WTC11 (cell line): Measurements from ENCODE around the gene ARHGAP26. TPM values are rescaled to one million over a fixed set of nuclear protein-coding genes. Genes with fewer than 3 reads are reported as not detected.

Experiments used
- ATAC-seq: fragments of 200-7000 bp; cut with Tn5 transposase; 2 replicates; pipeline ENCODE4 v1.10.0; 2021; ENCODE audit warnings: mild to moderate bottlenecking, moderate library complexity
- CTCF ChIA-PET: fragments of 300-600 bp; sonication (Branson Sonifier 250); formaldehyde crosslinking; loops from one replicate; lab custom pipeline; 2021; ENCODE audit warnings: antibody characterized with exemption; lab: Charles Lee
- POLR2A ChIA-PET: fragments of 350-600 bp; sonication (Branson Sonifier 250); formaldehyde crosslinking; loops from one replicate; lab custom pipeline; 2021; ENCODE audit warnings: antibody characterized with exemption; lab: Charles Lee
- DNase-seq: peaks from one replicate; pipeline ENCODE4 v3.0.0; 2021; ENCODE audit warnings: low spot score
- H3K27ac Mint-ChIP-seq: 2 replicates; pipeline ENCODE4 v1.8.0; 2021; ENCODE audit warnings: mixed read lengths
- H3K27me3 Mint-ChIP-seq: 2 replicates; pipeline ENCODE4 v1.8.0; 2021; ENCODE audit warnings: low read depth, mild to moderate bottlenecking, moderate library complexity, mixed read lengths
- H3K36me3 Mint-ChIP-seq: 2 replicates; pipeline ENCODE4 v1.8.0; 2021; ENCODE audit warnings: mixed read lengths
- H3K4me1 Mint-ChIP-seq: 2 replicates; pipeline ENCODE4 v1.8.0; 2022; ENCODE audit warnings: mixed read lengths
- H3K4me3 Mint-ChIP-seq: 2 replicates; pipeline ENCODE4 v1.8.0; 2021; ENCODE audit warnings: mild to moderate bottlenecking, moderate library complexity, mixed read lengths
- H3K9me3 Mint-ChIP-seq: 2 replicates; pipeline ENCODE4 v1.8.0; 2021; ENCODE audit warnings: mixed read lengths
- ATF3 ChIP-seq: sonication (generic); formaldehyde crosslinking; conservative IDR thresholded peaks from 2 replicates; pipeline ENCODE4 v1.8.1; 2022; ENCODE audit warnings: mild to moderate bottlenecking, missing genetic modification reagents
- GABPB1 ChIP-seq: sonication (generic); formaldehyde crosslinking; IDR thresholded peaks from 2 replicates; pipeline ENCODE4 v1.8.1; 2023; ENCODE audit warnings: mild to moderate bottlenecking, missing genetic modification reagents
- MYBL2 ChIP-seq: sonication (generic); formaldehyde crosslinking; IDR thresholded peaks from 2 replicates; pipeline ENCODE4 v1.8.1; 2023; ENCODE audit warnings: mild to moderate bottlenecking, moderate library complexity, missing genetic modification reagents
- NFE2L1 ChIP-seq: sonication (generic); formaldehyde crosslinking; IDR thresholded peaks from 2 replicates; pipeline ENCODE4 v1.8.1; 2023; ENCODE audit warnings: missing genetic modification reagents
- NR1H2 ChIP-seq: sonication (generic); formaldehyde crosslinking; IDR thresholded peaks from 2 replicates; pipeline ENCODE4 v1.9.0; 2021; ENCODE audit warnings: mild to moderate bottlenecking, moderate library complexity, missing genetic modification reagents
- SMAD3 ChIP-seq: sonication (generic); formaldehyde crosslinking; IDR thresholded peaks from 2 replicates; pipeline ENCODE4 v1.8.0; 2022; ENCODE audit warnings: missing genetic modification reagents, mild to moderate bottlenecking, borderline replicate concordance
- SP1 ChIP-seq: sonication (generic); formaldehyde crosslinking; conservative IDR thresholded peaks from 2 replicates; pipeline ENCODE4 v1.8.1; 2022; ENCODE audit warnings: missing genetic modification reagents
- TCF7 ChIP-seq: sonication (generic); formaldehyde crosslinking; IDR thresholded peaks from 2 replicates; pipeline ENCODE4 v1.8.0; 2022; ENCODE audit warnings: mild to moderate bottlenecking, low read depth, missing genetic modification reagents, moderate library complexity
- TEAD1 ChIP-seq: sonication (generic); formaldehyde crosslinking; IDR thresholded peaks from 2 replicates; pipeline ENCODE4 v1.8.0; 2022; ENCODE audit warnings: mild to moderate bottlenecking, missing genetic modification reagents
- ZNF232 ChIP-seq: sonication (generic); formaldehyde crosslinking; IDR thresholded peaks from 2 replicates; pipeline ENCODE4 v1.8.0; 2022; ENCODE audit warnings: mild to moderate bottlenecking, missing genetic modification reagents
- total RNA-seq: library from RNA; stranded (reverse); gene quantifications from 3 replicates; pipeline ENCODE4 v1.2.3, GENCODE V29; 2021
- TF ChIP-seq, protein P1 (sequence below): sonication (generic); formaldehyde crosslinking; IDR thresholded peaks from 2 replicates; pipeline ENCODE4 v1.8.1; 2023; ENCODE audit warnings: mild to moderate bottlenecking, missing genetic modification reagents
- TF ChIP-seq, protein P2 (sequence below): sonication (generic); formaldehyde crosslinking; IDR thresholded peaks from 2 replicates; pipeline ENCODE4 v1.8.0; 2022; ENCODE audit warnings: mild to moderate bottlenecking, missing genetic modification reagents
- TF ChIP-seq, protein P3 (sequence below): sonication (generic); formaldehyde crosslinking; IDR thresholded peaks from 2 replicates; pipeline ENCODE4 v1.8.0; 2022; ENCODE audit warnings: mild to moderate bottlenecking, missing genetic modification reagents
- TF ChIP-seq, protein P4 (sequence below): fragments of 250-450 bp; sonication (Bioruptor Pico); IDR thresholded peaks from 2 replicates; pipeline ENCODE4 v1.9.0; 2021; ENCODE audit warnings: mild to moderate bottlenecking, borderline replicate concordance
- TF ChIP-seq, protein P5 (sequence below): sonication (generic); formaldehyde crosslinking; IDR thresholded peaks from 2 replicates; pipeline ENCODE4 v1.8.1; 2022; ENCODE audit warnings: mild to moderate bottlenecking, missing genetic modification reagents, moderate library complexity, borderline replicate concordance
- TF ChIP-seq, protein P6 (sequence below): sonication (generic); formaldehyde crosslinking; IDR thresholded peaks from 2 replicates; pipeline ENCODE4 v1.8.1; 2023; ENCODE audit warnings: mild to moderate bottlenecking, moderate library complexity, missing genetic modification reagents

Gene ARHGAP26
- total RNA-seq, 1 experiment from 2014 or later, result 22.3 TPM

DNA sequence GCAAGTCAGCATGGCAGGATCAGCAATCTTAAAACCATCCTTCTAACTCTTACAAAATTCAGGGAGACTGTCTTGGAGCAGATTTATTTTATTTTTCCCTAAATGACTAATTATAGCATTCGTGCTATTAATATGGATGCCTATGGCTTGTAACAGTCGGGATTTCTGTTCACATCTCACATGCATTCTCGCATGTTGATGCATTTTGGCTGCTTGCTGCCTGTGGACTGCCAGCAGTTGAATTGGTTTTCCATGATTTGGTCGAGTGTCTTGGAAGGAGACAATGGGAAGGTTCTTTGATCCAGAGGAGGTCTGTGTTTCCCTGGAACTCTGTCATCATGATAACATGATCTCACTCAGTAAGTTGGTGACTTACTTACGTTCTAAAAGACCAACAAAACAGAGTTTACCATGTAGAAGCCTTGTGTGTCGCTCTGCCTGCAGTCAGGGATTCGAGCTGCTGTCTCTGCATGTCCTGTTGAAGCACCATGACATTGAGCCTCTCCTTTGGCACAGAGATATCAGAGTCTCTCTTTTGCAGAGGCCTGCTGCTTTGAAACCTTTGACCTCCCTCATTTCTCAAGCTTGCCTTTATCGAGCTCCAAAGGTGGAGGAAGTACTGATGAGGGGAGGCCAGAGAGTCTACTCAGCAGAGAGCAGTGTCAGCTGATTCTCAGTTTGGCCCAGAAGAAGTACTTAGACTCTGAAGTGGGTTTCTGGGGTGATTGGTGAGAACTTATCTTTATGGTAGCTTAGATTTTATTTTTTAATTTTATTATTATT lies 82.4 kb downstream of the ARHGAP26 start:
- CTCF ChIA-PET, result interaction anchor here (0.6 kb wide), 1 partner anchor 13 kb away, joined by 4 read pairs; no protein-coding TSS in a partner anchor
- Mint-ChIP-seq H3K27ac (no peak overlapping the region), H3K4me1 (peaks cover 52% of the 10 kb centered on the region), H3K9me3 (no peaks in the 10 kb centered on the region), H3K27me3 (no peaks in the 10 kb centered on the region), H3K4me3 (no peak overlapping the region), H3K36me3 (no peaks in the 10 kb centered on the region)
- no peak for TF ChIP-seq TEAD1 (CRISPR knock-in tag)
- TF ChIP-seq, protein P1, sequence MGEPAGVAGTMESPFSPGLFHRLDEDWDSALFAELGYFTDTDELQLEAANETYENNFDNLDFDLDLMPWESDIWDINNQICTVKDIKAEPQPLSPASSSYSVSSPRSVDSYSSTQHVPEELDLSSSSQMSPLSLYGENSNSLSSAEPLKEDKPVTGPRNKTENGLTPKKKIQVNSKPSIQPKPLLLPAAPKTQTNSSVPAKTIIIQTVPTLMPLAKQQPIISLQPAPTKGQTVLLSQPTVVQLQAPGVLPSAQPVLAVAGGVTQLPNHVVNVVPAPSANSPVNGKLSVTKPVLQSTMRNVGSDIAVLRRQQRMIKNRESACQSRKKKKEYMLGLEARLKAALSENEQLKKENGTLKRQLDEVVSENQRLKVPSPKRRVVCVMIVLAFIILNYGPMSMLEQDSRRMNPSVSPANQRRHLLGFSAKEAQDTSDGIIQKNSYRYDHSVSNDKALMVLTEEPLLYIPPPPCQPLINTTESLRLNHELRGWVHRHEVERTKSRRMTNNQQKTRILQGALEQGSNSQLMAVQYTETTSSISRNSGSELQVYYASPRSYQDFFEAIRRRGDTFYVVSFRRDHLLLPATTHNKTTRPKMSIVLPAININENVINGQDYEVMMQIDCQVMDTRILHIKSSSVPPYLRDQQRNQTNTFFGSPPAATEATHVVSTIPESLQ, result no peak
- no peak for TF ChIP-seq ZNF232
- no peak for TF ChIP-seq SMAD3 (CRISPR knock-in tag)
- no peak for TF ChIP-seq SP1
- TF ChIP-seq, protein P2, sequence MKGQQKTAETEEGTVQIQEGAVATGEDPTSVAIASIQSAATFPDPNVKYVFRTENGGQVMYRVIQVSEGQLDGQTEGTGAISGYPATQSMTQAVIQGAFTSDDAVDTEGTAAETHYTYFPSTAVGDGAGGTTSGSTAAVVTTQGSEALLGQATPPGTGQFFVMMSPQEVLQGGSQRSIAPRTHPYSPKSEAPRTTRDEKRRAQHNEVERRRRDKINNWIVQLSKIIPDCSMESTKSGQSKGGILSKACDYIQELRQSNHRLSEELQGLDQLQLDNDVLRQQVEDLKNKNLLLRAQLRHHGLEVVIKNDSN (CRISPR knock-in tag), result no peak
- no peak for TF ChIP-seq NFE2L1
- TF ChIP-seq, protein P3, sequence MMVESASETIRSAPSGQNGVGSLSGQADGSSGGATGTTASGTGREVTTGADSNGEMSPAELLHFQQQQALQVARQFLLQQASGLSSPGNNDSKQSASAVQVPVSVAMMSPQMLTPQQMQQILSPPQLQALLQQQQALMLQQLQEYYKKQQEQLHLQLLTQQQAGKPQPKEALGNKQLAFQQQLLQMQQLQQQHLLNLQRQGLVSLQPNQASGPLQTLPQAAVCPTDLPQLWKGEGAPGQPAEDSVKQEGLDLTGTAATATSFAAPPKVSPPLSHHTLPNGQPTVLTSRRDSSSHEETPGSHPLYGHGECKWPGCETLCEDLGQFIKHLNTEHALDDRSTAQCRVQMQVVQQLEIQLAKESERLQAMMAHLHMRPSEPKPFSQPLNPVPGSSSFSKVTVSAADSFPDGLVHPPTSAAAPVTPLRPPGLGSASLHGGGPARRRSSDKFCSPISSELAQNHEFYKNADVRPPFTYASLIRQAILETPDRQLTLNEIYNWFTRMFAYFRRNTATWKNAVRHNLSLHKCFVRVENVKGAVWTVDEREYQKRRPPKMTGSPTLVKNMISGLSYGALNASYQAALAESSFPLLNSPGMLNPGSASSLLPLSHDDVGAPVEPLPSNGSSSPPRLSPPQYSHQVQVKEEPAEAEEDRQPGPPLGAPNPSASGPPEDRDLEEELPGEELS (CRISPR knock-in tag), result no peak
- TF ChIP-seq GABPB1, result no peak
- TF ChIP-seq NR1H2 (CRISPR knock-in tag), result no peak
- TF ChIP-seq TCF7 (CRISPR knock-in tag), result no peak
- TF ChIP-seq ATF3, result no peak
- TF ChIP-seq MYBL2 (CRISPR knock-in tag), result no peak
- TF ChIP-seq, protein P4, sequence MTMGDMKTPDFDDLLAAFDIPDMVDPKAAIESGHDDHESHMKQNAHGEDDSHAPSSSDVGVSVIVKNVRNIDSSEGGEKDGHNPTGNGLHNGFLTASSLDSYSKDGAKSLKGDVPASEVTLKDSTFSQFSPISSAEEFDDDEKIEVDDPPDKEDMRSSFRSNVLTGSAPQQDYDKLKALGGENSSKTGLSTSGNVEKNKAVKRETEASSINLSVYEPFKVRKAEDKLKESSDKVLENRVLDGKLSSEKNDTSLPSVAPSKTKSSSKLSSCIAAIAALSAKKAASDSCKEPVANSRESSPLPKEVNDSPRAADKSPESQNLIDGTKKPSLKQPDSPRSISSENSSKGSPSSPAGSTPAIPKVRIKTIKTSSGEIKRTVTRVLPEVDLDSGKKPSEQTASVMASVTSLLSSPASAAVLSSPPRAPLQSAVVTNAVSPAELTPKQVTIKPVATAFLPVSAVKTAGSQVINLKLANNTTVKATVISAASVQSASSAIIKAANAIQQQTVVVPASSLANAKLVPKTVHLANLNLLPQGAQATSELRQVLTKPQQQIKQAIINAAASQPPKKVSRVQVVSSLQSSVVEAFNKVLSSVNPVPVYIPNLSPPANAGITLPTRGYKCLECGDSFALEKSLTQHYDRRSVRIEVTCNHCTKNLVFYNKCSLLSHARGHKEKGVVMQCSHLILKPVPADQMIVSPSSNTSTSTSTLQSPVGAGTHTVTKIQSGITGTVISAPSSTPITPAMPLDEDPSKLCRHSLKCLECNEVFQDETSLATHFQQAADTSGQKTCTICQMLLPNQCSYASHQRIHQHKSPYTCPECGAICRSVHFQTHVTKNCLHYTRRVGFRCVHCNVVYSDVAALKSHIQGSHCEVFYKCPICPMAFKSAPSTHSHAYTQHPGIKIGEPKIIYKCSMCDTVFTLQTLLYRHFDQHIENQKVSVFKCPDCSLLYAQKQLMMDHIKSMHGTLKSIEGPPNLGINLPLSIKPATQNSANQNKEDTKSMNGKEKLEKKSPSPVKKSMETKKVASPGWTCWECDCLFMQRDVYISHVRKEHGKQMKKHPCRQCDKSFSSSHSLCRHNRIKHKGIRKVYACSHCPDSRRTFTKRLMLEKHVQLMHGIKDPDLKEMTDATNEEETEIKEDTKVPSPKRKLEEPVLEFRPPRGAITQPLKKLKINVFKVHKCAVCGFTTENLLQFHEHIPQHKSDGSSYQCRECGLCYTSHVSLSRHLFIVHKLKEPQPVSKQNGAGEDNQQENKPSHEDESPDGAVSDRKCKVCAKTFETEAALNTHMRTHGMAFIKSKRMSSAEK, result no peak
- TF ChIP-seq, protein P5, sequence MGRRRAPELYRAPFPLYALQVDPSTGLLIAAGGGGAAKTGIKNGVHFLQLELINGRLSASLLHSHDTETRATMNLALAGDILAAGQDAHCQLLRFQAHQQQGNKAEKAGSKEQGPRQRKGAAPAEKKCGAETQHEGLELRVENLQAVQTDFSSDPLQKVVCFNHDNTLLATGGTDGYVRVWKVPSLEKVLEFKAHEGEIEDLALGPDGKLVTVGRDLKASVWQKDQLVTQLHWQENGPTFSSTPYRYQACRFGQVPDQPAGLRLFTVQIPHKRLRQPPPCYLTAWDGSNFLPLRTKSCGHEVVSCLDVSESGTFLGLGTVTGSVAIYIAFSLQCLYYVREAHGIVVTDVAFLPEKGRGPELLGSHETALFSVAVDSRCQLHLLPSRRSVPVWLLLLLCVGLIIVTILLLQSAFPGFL (CRISPR knock-in tag), result no peak
- TF ChIP-seq, protein P6, sequence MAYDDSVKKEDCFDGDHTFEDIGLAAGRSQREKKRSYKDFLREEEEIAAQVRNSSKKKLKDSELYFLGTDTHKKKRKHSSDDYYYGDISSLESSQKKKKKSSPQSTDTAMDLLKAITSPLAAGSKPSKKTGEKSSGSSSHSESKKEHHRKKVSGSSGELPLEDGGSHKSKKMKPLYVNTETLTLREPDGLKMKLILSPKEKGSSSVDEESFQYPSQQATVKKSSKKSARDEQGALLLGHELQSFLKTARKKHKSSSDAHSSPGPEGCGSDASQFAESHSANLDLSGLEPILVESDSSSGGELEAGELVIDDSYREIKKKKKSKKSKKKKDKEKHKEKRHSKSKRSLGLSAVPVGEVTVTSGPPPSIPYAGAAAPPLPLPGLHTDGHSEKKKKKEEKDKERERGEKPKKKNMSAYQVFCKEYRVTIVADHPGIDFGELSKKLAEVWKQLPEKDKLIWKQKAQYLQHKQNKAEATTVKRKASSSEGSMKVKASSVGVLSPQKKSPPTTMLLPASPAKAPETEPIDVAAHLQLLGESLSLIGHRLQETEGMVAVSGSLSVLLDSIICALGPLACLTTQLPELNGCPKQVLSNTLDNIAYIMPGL, result no peak
- POLR2A ChIA-PET, result no interaction called here
- DNase-seq (no peak), ATAC-seq (no peak)
